ENCODE data around the gene CCM2.

GRCh38 chr7:45035893-45036292 lies 35.9 kb downstream of the CCM2 start:
- no peak for TF ChIP-seq CTCF (IDR thresholded peaks at IDR 0.05)
- TF ChIP-seq EP300 (IDR thresholded peaks at IDR 0.05) = no peak
- TF ChIP-seq POLR2A (IDR thresholded peaks at IDR 0.05) = no peak

Measured in ovary (tissue), 3 donors.